Activated CD4-positive, alpha-beta T cell treated with anti-CD3 and anti-CD28 coated beads for 4 hours (primary cell): Measurements from ENCODE around the gene RBM12.
A peak's percentile ranks its signal among the peaks of the same experiment; 100 is the strongest.
"Not testable (repeated sequence)": the region's sequence is repeated elsewhere in the genome, so short reads cannot be mapped to it uniquely, and the experiment has no call there.

Experiments
- DNase-seq, 2 donors: peaks; one replicate each; pipeline ENCODE4 v3.0.0-alpha.2; 2020

RBM12 gene

GRCh38 chr20:35698298-35699126 lies 33.8 kb upstream of the RBM12 start:
- no peak for DNase-seq

GRCh38 chr20:35697696-35698297 lies 33.1 kb upstream of the RBM12 start:
- DNase-seq = no peak

GRCh38 chr20:35695978-35696377 lies 31.3 kb upstream of the RBM12 start:
- no peak for DNase-seq

- DNase-seq = no peak
Measured at GRCh38 chr20:35695245-35695749, 30.6 kb upstream of the RBM12 start.

GRCh38 chr20:35690265-35690664 lies 25.6 kb upstream of the RBM12 start:
- no peak for DNase-seq

- DNase-seq = not testable (repeated sequence)
Measured at GRCh38 chr20:35686872-35687271, 22.2 kb upstream of the RBM12 start.

- not testable (repeated sequence) for DNase-seq
Measured at GRCh38 chr20:35685368-35685767, 20.7 kb upstream of the RBM12 start.

- no peak for DNase-seq
Measured at GRCh38 chr20:35681960-35682359, 17.3 kb upstream of the RBM12 start.

GRCh38 chr20:35680452-35681183 lies 15.9 kb upstream of the RBM12 start:
- DNase-seq = no peak

GRCh38 chr20:35674921-35675320 lies 10.2 kb upstream of the RBM12 start:
- DNase-seq = no peak

GRCh38 chr20:35673884-35674283 lies 9.2 kb upstream of the RBM12 start:
- no peak for DNase-seq

GRCh38 chr20:35669681-35670080 lies 5.0 kb upstream of the RBM12 start:
- DNase-seq = no peak

GRCh38 chr20:35669221-35669620 lies 4.5 kb upstream of the RBM12 start:
- DNase-seq = no peak

- DNase-seq = no peak
Measured at GRCh38 chr20:35665949-35666288, 1.2 kb upstream of the RBM12 start.

GRCh38 chr20:35663516-35664465 lies 909 bp downstream of the RBM12 start:
- peak; percentile 52 to 61 for DNase-seq

- no peak for DNase-seq
Measured at GRCh38 chr20:35662551-35662950, 2.1 kb downstream of the RBM12 start.

GRCh38 chr20:35661908-35662307 lies 2.8 kb downstream of the RBM12 start:
- no peak for DNase-seq

GRCh38 chr20:35661053-35661452 lies 3.6 kb downstream of the RBM12 start:
- DNase-seq = peak in 1 of 2 donors; percentile 18

- no peak for DNase-seq
Measured at GRCh38 chr20:35660122-35660937, 4.4 kb downstream of the RBM12 start.

GRCh38 chr20:35657271-35657670 lies 7.4 kb downstream of the RBM12 start:
- DNase-seq = no peak

GRCh38 chr20:35654415-35654814 lies 10.3 kb downstream of the RBM12 start:
- DNase-seq = no peak

- no peak for DNase-seq
Measured at GRCh38 chr20:35653893-35654292, 10.8 kb downstream of the RBM12 start.
